Endothelial cell of umbilical vein (primary cell): Measurements from ENCODE around the gene OR8B2. TPM values are rescaled to one million over a fixed set of nuclear protein-coding genes. Genes with fewer than 3 reads are reported as not detected.
"Not testable (repeated sequence)": the region's sequence is repeated elsewhere in the genome, so short reads cannot be mapped to it uniquely, and the experiment has no call there.

ENCODE experiments used
- BruUV-seq: library from RNA; stranded (reverse); fragments of 400-500 nt; replicated peaks from 2 replicates; lab custom pipeline; 2021; lab: Mats Ljungman, UMichigan
- CTCF ChIA-PET: fragments of 300-600, 350-600 bp; sonication (Branson Sonifier 250); formaldehyde crosslinking; loops from one replicate; lab custom pipeline; 2021; ENCODE audit warnings: antibody characterized with exemption, inconsistent platforms; lab: Charles Lee
- POLR2A ChIA-PET: fragments of 300-600, 350-600 bp; sonication (Branson Sonifier 250); formaldehyde crosslinking; loops from one replicate; lab custom pipeline; 2021; ENCODE audit warnings: antibody characterized with exemption, inconsistent platforms; lab: Charles Lee
- DNase-seq: peaks from one replicate; pipeline ENCODE4 v3.0.0-alpha.2; 2011; ENCODE audit warnings: low read depth, low spot score
- FAIRE-seq: peaks from 2 replicates; lab custom pipeline; 2011; peaks lifted over from hg19 to GRCh38; lab: Jason Lieb, UNC
- H2AFZ ChIP-seq: 2 replicates; pipeline ENCODE4 v1.6.0; 2012; ENCODE audit warnings: low read depth, low read length, control low read depth, inconsistent platforms
- H3K27ac ChIP-seq: 2 replicates; pipeline ENCODE4 v1.5.1; 2011; ENCODE audit warnings: low read depth, mild to moderate bottlenecking, control low read depth, low read length, moderate library complexity; ENCODE audit not compliant: insufficient read depth
- H3K27me3 ChIP-seq, 2 experiments: 2 replicates each; pipeline versions ENCODE4 v1.6.0 to v1.6.1; 2011; ENCODE audit warnings: low read length in 2 of 2, mixed read lengths in 1 of 2; ENCODE audit not compliant: control insufficient read depth in 2 of 2, insufficient read depth in 2 of 2
- H3K36me3 ChIP-seq, 2 experiments: 2 replicates in 1 of 2; 3 replicates in 1 of 2; pipeline ENCODE4 v1.5.1; 2011; ENCODE audit warnings: low read length in 2 of 2, mild to moderate bottlenecking in 1 of 2, moderate library complexity in 1 of 2; ENCODE audit not compliant: control insufficient read depth in 2 of 2, insufficient read depth in 2 of 2; ENCODE audit errors: extremely low read depth in 1 of 2
- H3K4me1 ChIP-seq: 3 replicates; pipeline ENCODE4 v1.5.1; 2011; ENCODE audit warnings: mild to moderate bottlenecking, low read length; ENCODE audit not compliant: control insufficient read depth, insufficient read depth; ENCODE audit errors: extremely low read depth
- H3K4me2 ChIP-seq: 2 replicates; pipeline ENCODE4 v1.6.1; 2011; ENCODE audit warnings: low read length, control low read depth, mixed read lengths; ENCODE audit not compliant: insufficient read depth
- H3K4me3 ChIP-seq, 3 experiments: fragments of 200-600 bp in 1 of 3; sonication (generic), shearing (Covaris generic) in 1 of 3; replicated peaks in 1 of 3; 2 replicates each; pipeline ENCODE4 v1.5.1; 2011 to 2016; ENCODE audit warnings: control low read depth in 3 of 3, low read length in 3 of 3, mild to moderate bottlenecking in 2 of 3, inconsistent platforms in 1 of 3, low read depth in 1 of 3, moderate library complexity in 1 of 3; ENCODE audit not compliant: insufficient read depth in 1 of 3
- H3K79me2 ChIP-seq: 2 replicates; pipeline ENCODE4 v1.6.0; 2012; ENCODE audit warnings: low read length, inconsistent platforms; ENCODE audit not compliant: control insufficient read depth, insufficient read depth
- H3K9ac ChIP-seq: replicated peaks from 2 replicates; pipeline ENCODE3; 2011; ENCODE audit warnings: low read length, control low read depth; ENCODE audit not compliant: insufficient read depth; ENCODE audit errors: extremely low read depth
- H3K9me1 ChIP-seq: replicated peaks from 3 replicates; pipeline ENCODE4 v1.6.0; 2011; ENCODE audit warnings: mild to moderate bottlenecking, low read length; ENCODE audit not compliant: control insufficient read depth, insufficient read depth; ENCODE audit errors: extremely low read depth
- H3K9me3 ChIP-seq: replicated peaks from 2 replicates; pipeline ENCODE4 v1.5.1; 2012; ENCODE audit warnings: low read length, inconsistent platforms; ENCODE audit not compliant: control insufficient read depth, insufficient read depth
- H4K20me1 ChIP-seq: replicated peaks from 2 replicates; pipeline ENCODE3; 2011; ENCODE audit warnings: mild to moderate bottlenecking, low read length; ENCODE audit not compliant: control insufficient read depth, insufficient read depth; ENCODE audit errors: extremely low read depth
- EZH2 ChIP-seq: IDR thresholded peaks from 2 replicates; pipeline ENCODE4 v1.6.1; 2012; ENCODE audit warnings: borderline replicate concordance, low read depth, mild to moderate bottlenecking, moderate library complexity, low read length, inconsistent platforms; ENCODE audit not compliant: severe bottlenecking
- FOS ChIP-seq: IDR thresholded peaks from 2 replicates; pipeline ENCODE4 v1.6.1; 2011; ENCODE audit warnings: mild to moderate bottlenecking, low read length, moderate library complexity, borderline replicate concordance; ENCODE audit not compliant: insufficient read depth
- dilution Hi-C: fragments of 300-500 bp; cut with MboI; formaldehyde crosslinking; loops from one replicate; pipeline ENCODE4 v1.15.0; 2019; ENCODE audit warnings: low sequenced_read_pairs; ENCODE audit not compliant: extremely low pct_ligation_motif_present
- intact Hi-C: fragments of 100-400 bp; cut with micrococcal nuclease; formaldehyde crosslinking; loops from one replicate; pipeline ENCODE4 v1.10.0; 2022
- polyA plus RNA-seq, 4 experiments: library from polyadenylated mRNA; depleted of rRNA in 3 of 4; stranded (reverse) in 3 of 4; unstranded in 1 of 4; fragments of >200 nt; gene quantifications; 2 replicates each; pipeline versions ENCODE4 v1.2.1 to v1.2.3, GENCODE V29; 2011 to 2012; ENCODE audit warnings: missing spikeins in 1 of 4
- total RNA-seq: library from RNA; stranded (reverse); gene quantifications from 2 replicates; pipeline ENCODE4 v1.2.3, GENCODE V29; 2021

Gene OR8B2
- total and polyA plus RNA-seq, 2 donors (not counting 3 experiments of a cell fraction or from before 2014, with no cell fraction given) = not detected

DNA sequence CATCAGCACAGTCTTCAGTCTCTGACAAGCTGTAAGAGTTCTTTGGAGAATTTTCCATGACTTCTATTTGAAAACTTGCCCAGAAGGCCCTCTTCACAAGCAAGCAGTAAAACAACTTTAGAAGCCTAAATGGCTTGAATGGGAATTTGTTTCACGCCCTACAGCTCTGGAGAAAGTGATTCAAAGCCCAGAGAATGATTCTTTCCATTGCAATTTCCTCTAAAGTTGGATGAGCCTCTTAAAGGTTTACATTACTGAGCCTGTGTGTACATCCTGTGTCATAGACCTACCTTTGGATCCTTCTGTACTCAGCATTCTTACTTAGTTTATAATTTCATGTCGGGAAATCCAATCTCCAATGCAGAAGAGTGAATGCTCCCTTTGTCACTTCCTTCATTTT is 21.3 kb upstream of the OR8B2 start:
- no peak for TF ChIP-seq EZH2
- no peak for TF ChIP-seq FOS
- no peaks in the 10 kb centered on the region for H3K9me3 ChIP-seq
- CTCF ChIA-PET = interaction anchor here (1.0 to 1.1 kb wide), 3 partner anchors 9 to 222 kb away, joined by 3 read pairs; no protein-coding TSS in a partner anchor
- H3K4me3 ChIP-seq = no peak overlapping the region
- POLR2A ChIA-PET = no interaction called here
- H3K27ac ChIP-seq = no peak overlapping the region
- no peak overlapping the region for H2AFZ ChIP-seq
- no peaks in the 10 kb centered on the region for H3K4me1 ChIP-seq
- no TSS peak for BruUV-seq
- no peak for FAIRE-seq
- H4K20me1 ChIP-seq = no peaks in the 10 kb centered on the region
- intact Hi-C loops = no loop called here
- DNase-seq = no peak
- peaks cover 6 to 20% of the 10 kb centered on the region in 2 experiments for H3K27me3 ChIP-seq
- no peaks in the 10 kb centered on the region for H3K79me2 ChIP-seq
- H3K36me3 ChIP-seq = no peaks in the 10 kb centered on the region
- no peak overlapping the region for H3K4me2 ChIP-seq
- dilution Hi-C loops = no loop called here
- H3K9ac ChIP-seq = no peak overlapping the region
- H3K9me1 ChIP-seq = no peaks in the 10 kb centered on the region

DNA sequence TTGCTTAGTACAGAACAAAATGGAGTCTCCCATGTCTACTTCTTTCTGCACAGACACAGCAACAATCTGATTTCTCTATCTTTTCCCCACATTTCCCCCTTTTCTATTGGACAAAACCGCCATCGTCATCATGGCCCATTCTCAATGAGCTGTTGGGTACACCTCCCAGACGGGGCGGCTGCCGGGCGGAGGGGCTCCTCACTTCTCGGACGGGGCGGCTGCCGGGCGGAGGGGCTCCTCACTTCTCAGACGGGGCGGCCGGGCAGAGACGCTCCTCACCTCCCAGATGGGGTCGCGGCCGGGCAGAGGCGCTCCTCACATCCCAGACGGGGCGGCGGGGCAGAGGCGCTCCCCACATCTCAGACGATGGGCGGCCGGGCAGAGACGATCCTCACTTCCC is 18.9 kb upstream of the OR8B2 start:
- H3K4me2 ChIP-seq, H3K9me1 ChIP-seq, H3K9ac ChIP-seq, H3K4me3 ChIP-seq, H4K20me1 ChIP-seq, POLR2A ChIA-PET, H3K9me3 ChIP-seq, DNase-seq, H3K36me3 ChIP-seq, H3K27ac ChIP-seq, FAIRE-seq, H3K79me2 ChIP-seq, H2AFZ ChIP-seq, dilution Hi-C loops, BruUV-seq, H3K4me1 ChIP-seq: not testable (repeated sequence)
- intact Hi-C loops = loop anchor here (2.0 to 5.0 kb wide), 2 partner anchors 332 to 434 kb away; no protein-coding TSS in a partner anchor
- CTCF ChIA-PET = interaction anchor here (0.6 to 2.8 kb wide), 6 partner anchors 13 to 473 kb away, joined by 3 to 15 read pairs (median 4); no protein-coding TSS in a partner anchor
- H3K27me3 ChIP-seq = peaks cover 2 to 15% of the 10 kb centered on the region in 2 experiments
